Inferior parietal cortex (tissue), 1 donor: Measurements from ENCODE around the gene IQCM.
"Not testable (repeated sequence)": the region's sequence is repeated elsewhere in the genome, so short reads cannot be mapped to it uniquely, and the experiment has no call there.

Source experiments
- DNase-seq: peaks from one replicate; pipeline ENCODE4 v3.0.0-alpha.2; 2016; ENCODE audit errors: extremely low spot score

IQCM gene

GRCh38 chr4:149584722-149585121 lies 230.9 kb downstream of the IQCM start:
- no peak for DNase-seq

- DNase-seq: no peak
These were observed 240.7 kb downstream of the IQCM start for GRCh38 chr4:149574971-149575370.

GRCh38 chr4:149572716-149573115 lies 242.9 kb downstream of the IQCM start:
- no peak for DNase-seq

GRCh38 chr4:149555799-149556198 lies 259.8 kb downstream of the IQCM start:
- no peak for DNase-seq

GRCh38 chr4:149555146-149555545 lies 260.5 kb downstream of the IQCM start:
- no peak for DNase-seq

- no peak for DNase-seq
These were observed 261.6 kb downstream of the IQCM start for GRCh38 chr4:149553959-149554520.

- no peak for DNase-seq
These were observed 263.0 kb downstream of the IQCM start for GRCh38 chr4:149552601-149553000.

- DNase-seq: no peak
These were observed 265.7 kb downstream of the IQCM start for GRCh38 chr4:149549911-149550310.

GRCh38 chr4:149534779-149535178 lies 280.9 kb downstream of the IQCM start:
- DNase-seq: no peak

- DNase-seq: no peak
These were observed 283.8 kb downstream of the IQCM start for GRCh38 chr4:149531861-149532260.

- DNase-seq: no peak
These were observed 292.6 kb downstream of the IQCM start for GRCh38 chr4:149523039-149523438.

- DNase-seq: no peak
These were observed 293.8 kb downstream of the IQCM start for GRCh38 chr4:149521611-149522425.

- no peak for DNase-seq
These were observed 297.2 kb downstream of the IQCM start for GRCh38 chr4:149518471-149518870.

GRCh38 chr4:149513081-149513480 lies 302.6 kb downstream of the IQCM start:
- DNase-seq: no peak

- no peak for DNase-seq
These were observed 303.1 kb downstream of the IQCM start for GRCh38 chr4:149512501-149512900.

- DNase-seq: no peak
These were observed 303.9 kb downstream of the IQCM start for GRCh38 chr4:149511558-149512298.

- DNase-seq: not testable (repeated sequence)
These were observed 308.3 kb downstream of the IQCM start for GRCh38 chr4:149507309-149507708.

GRCh38 chr4:149500806-149501205 lies 314.8 kb downstream of the IQCM start:
- no peak for DNase-seq

GRCh38 chr4:149499726-149500125 lies 315.9 kb downstream of the IQCM start:
- DNase-seq: no peak

GRCh38 chr4:149498246-149498645 lies 317.4 kb downstream of the IQCM start:
- no peak for DNase-seq

GRCh38 chr4:149493492-149493891 lies 322.2 kb downstream of the IQCM start:
- DNase-seq: no peak

- DNase-seq: no peak
These were observed 326.3 kb downstream of the IQCM start for GRCh38 chr4:149489321-149489720.

- DNase-seq: no peak
These were observed 328.8 kb downstream of the IQCM start for GRCh38 chr4:149486861-149487260.
